ENCODE measurements around the gene SCARB2. TPM values are rescaled to one million over a fixed set of nuclear protein-coding genes. Genes with fewer than 3 reads are reported as not detected.

The SCARB2 gene
- total RNA-seq, 1 experiment from 2014 or later = 37.6 TPM

DNA sequence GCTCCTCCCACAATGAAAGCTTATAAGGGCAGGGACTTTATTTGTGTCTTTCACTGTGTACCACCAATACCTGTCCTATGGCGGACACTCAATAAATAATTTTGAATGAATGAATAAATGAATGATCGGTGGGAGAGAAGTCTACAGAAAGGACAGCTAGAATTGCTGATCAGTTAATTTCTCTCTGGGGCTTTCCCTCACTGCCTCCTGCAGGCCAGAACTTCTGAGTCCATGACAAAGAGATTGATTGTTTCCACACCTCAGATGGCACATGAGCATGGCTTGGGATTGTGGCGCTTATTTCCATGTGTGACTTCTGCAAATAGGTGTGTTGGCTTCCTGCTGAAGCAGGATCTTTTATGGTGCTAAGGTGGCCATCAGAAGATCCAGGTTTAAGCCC lies 44.2 kb upstream of the SCARB2 start:
- Histone ChIP-seq H3K27ac (no peak overlapping the region), H3K27me3 (ENCODE audit: insufficient read depth, low read depth) (no peaks in the 10 kb centered on the region), H3K4me1 (replicated peaks; ENCODE audit: insufficient read depth) (no peaks in the 10 kb centered on the region), H3K79me2 (ENCODE audit: low read depth) (no peaks in the 10 kb centered on the region), H2AFZ (no peak overlapping the region), H3K9me2 (ENCODE audit: insufficient read depth) (no peaks in the 10 kb centered on the region), H4K20me1 (ENCODE audit: insufficient read depth) (no peaks in the 10 kb centered on the region), H3F3A (ENCODE audit: insufficient read depth, low read depth) (no peaks in the 10 kb centered on the region), H3K4me2 (no peak overlapping the region), H3K4me3 (no peak overlapping the region), H3K9me3 (ENCODE audit: insufficient read depth, low read depth) (no peaks in the 10 kb centered on the region), H3K36me3 (ENCODE audit: low read depth) (no peaks in the 10 kb centered on the region)
- ChIA-PET CTCF (no interaction called here), POLR2A (ENCODE audit: unreplicated experiment) (interaction anchor here (0.6 kb wide), 1 partner anchor 68 kb away, joined by 10 read pairs; no protein-coding TSS in a partner anchor)
- TF ChIP-seq EZH2 (IDR thresholded peaks at IDR 0.05; ENCODE audit: low read depth) = no peak
- TF ChIP-seq, protein P1, sequence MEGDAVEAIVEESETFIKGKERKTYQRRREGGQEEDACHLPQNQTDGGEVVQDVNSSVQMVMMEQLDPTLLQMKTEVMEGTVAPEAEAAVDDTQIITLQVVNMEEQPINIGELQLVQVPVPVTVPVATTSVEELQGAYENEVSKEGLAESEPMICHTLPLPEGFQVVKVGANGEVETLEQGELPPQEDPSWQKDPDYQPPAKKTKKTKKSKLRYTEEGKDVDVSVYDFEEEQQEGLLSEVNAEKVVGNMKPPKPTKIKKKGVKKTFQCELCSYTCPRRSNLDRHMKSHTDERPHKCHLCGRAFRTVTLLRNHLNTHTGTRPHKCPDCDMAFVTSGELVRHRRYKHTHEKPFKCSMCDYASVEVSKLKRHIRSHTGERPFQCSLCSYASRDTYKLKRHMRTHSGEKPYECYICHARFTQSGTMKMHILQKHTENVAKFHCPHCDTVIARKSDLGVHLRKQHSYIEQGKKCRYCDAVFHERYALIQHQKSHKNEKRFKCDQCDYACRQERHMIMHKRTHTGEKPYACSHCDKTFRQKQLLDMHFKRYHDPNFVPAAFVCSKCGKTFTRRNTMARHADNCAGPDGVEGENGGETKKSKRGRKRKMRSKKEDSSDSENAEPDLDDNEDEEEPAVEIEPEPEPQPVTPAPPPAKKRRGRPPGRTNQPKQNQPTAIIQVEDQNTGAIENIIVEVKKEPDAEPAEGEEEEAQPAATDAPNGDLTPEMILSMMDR (conservative IDR thresholded peaks at IDR 0.05) = no peak
- no peak for DNase-seq
- no TSS peak for BruUV-seq (replicated peaks)
- intact Hi-C loops (cut with micrococcal nuclease; ENCODE audit: unreplicated experiment) = no loop called here

DNA sequence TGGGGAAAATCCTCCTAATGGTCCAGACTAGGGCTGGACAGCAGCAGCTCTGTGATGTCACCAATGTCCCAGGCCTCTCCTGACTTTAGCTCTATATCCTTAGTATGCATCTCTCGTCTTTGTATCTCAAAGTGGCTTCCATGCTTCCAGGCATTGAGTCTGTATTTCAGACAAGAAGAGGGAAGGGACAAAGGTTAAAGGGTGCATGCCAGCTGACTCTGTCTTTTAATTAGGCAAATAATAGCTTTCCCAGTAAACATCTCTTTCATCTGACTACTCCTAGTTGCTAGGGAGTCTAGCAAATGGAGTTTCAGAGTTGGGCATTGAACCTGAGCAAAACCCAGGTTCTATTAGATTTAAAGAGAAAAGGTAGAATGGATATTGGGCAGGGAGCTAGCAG lies 43.3 kb upstream of the SCARB2 start:
- POLR2A ChIA-PET (ENCODE audit: unreplicated experiment) = interaction anchor here (0.6 kb wide), 1 partner anchor 67 kb away, joined by 10 read pairs; no protein-coding TSS in a partner anchor
- CTCF ChIA-PET = no interaction called here
- Histone ChIP-seq H3K4me1 (replicated peaks; ENCODE audit: insufficient read depth) (no peaks in the 10 kb centered on the region), H3K4me3 (no peak overlapping the region), H3K79me2 (ENCODE audit: low read depth) (no peaks in the 10 kb centered on the region), H3K4me2 (no peak overlapping the region), H3K27me3 (ENCODE audit: insufficient read depth, low read depth) (no peaks in the 10 kb centered on the region), H3K9me2 (ENCODE audit: insufficient read depth) (no peaks in the 10 kb centered on the region), H3K9me3 (ENCODE audit: insufficient read depth, low read depth) (no peaks in the 10 kb centered on the region), H3F3A (ENCODE audit: insufficient read depth, low read depth) (no peaks in the 10 kb centered on the region; the same call in 1 of the 2 replicates), H3K27ac (no peak overlapping the region), H3K36me3 (ENCODE audit: low read depth) (no peaks in the 10 kb centered on the region), H2AFZ (no peak overlapping the region), H4K20me1 (ENCODE audit: insufficient read depth) (no peaks in the 10 kb centered on the region)
- TF ChIP-seq, protein P1 (conservative IDR thresholded peaks at IDR 0.05) = no peak
- no peak for TF ChIP-seq EZH2 (IDR thresholded peaks at IDR 0.05; ENCODE audit: low read depth)
- BruUV-seq (replicated peaks) = no TSS peak
- DNase-seq = no peak
- intact Hi-C loops (cut with micrococcal nuclease; ENCODE audit: unreplicated experiment) = no loop called here

DNA sequence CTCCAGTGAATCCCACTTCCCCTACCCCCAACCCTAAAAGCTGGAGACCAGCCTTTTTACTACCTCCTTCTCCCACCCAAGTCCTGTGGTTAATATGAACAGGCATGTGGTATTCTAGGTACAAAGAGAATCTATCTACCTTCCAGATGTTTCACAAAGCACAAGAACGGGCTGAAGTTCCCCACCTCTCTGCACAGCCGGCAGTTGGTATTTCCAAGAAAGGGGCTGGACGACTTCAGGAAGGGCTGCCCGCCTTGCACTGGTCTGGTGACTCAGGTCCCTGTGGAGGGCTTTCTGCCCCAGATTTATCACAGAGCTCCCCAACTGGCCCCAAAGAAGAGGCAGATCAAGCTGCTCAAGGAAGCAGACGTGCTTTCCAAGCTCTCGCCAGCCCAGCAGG lies 42.4 kb upstream of the SCARB2 start:
- BruUV-seq (replicated peaks) = no TSS peak
- Histone ChIP-seq H3K79me2 (ENCODE audit: low read depth) (no peaks in the 10 kb centered on the region), H3K27me3 (ENCODE audit: insufficient read depth, low read depth) (no peaks in the 10 kb centered on the region), H3K36me3 (ENCODE audit: low read depth) (no peaks in the 10 kb centered on the region), H3K4me1 (replicated peaks; ENCODE audit: insufficient read depth) (no peaks in the 10 kb centered on the region), H3K4me3 (no peak overlapping the region), H4K20me1 (ENCODE audit: insufficient read depth) (no peaks in the 10 kb centered on the region), H3F3A (ENCODE audit: insufficient read depth, low read depth) (no peaks in the 10 kb centered on the region; the same call in 1 of the 2 replicates), H3K9me2 (ENCODE audit: insufficient read depth) (no peaks in the 10 kb centered on the region), H3K9me3 (ENCODE audit: insufficient read depth, low read depth) (no peaks in the 10 kb centered on the region), H3K4me2 (no peak overlapping the region), H2AFZ (no peak overlapping the region), H3K27ac (no peak overlapping the region)
- CTCF ChIA-PET = no interaction called here
- POLR2A ChIA-PET (ENCODE audit: unreplicated experiment) = no interaction called here
- DNase-seq = no peak
- intact Hi-C loops (cut with micrococcal nuclease; ENCODE audit: unreplicated experiment) = no loop called here
- no peak for TF ChIP-seq EZH2 (IDR thresholded peaks at IDR 0.05; ENCODE audit: low read depth)
- TF ChIP-seq, protein P1 (conservative IDR thresholded peaks at IDR 0.05) = no peak

Measured in PC-9 (cell line).